UCSD-AML1 (cell line): ENCODE results near the gene ZNF726.
"Not testable (repeated sequence)": the region's sequence is repeated elsewhere in the genome, so short reads cannot be mapped to it uniquely, and the experiment has no call there.

Source experiments
- DNase-seq: peaks from one replicate; lab custom pipeline; 2025; ENCODE audit not compliant: unreplicated experiment; lab: John Stamatoyannopoulos, UW

Gene ZNF726

DNA sequence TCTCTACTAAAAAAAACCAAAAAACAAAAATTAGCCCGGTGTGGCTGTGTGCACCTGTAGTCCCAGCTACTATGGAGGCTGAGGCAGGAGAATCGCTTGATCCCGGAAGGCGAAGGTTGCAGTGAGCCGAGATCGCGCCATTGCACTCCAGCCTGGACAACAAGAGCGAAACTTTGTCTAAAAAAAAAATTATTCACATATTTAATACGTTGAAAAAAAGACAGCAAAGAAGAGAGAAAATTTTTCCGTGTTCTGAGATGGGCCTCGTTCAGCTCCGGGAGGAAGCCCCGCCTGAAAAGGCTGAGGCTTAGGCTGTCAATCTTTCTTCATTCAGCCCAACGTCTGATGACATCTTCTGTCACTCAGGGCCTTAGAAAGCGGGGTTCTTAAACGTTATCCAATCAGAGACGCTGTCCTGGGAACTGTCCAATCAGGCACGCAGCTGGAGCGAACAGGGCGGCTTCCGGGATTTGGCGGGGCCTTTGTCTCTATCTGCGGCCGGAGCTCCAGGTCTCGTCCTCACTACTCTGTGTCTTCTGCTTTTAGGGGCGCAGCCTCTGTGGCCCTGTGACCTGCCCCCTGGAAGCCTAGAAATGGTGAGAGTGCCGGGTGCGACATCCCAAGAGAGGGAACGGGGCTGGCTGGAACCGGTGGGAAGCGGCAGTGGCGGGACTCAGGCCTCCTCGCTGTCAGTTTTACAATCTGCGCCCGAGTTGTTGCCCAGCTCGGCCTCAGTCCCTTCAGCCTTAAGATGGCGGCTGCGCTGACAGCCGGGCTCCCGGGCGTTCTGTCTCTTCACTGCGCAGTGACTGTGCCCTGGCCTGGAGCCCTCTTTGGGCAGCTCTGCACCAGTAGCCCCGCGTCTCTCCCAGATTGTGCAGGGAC lies at the start of gene ZNF726:
ZNF726 (plus strand) TSS at position 485 of the 885 bp plus-strand sequence; CDS start at position 594, 109 bp downstream.
- peak; percentile 62 for DNase-seq

DNA sequence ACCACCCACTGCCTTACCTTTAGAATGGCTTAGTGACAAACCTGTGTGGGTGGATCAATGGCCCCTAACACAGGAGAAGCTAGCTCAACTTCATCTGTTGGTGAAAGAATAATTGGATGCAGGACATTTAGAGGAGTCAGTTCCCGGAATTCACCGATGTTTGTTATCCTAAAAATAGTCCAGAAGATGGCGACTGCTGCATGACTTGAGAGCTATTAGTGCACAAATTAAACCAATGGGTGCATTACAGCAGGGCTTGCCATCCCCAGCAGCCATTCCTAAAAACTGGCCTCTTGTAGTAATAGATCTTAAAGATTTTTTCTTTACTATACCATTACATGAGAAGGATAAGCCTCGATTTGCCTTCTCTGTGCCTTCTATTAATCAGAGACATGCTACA lies 46.8 kb upstream of the ZNF726 start:
- DNase-seq = no peak

DNA sequence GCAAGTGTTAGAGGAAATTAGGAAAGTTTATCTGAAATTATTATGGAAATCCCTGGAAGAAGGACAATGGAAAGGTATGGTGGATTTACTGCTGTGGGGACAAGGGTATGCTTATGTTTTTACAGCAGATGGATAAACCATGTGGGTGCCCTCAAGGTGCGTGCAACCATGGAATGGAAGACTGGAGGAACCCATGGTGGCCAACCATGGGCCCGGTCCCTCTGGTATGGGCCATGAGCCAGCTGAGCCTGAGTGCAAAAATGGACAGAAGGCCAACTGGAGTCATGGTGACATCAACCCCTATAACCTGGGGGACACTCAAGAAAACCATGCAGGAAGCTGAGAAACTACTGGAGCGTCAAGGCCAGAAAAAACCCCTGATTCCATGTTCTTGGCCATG lies 46.1 kb upstream of the ZNF726 start:
- DNase-seq = no peak

DNA sequence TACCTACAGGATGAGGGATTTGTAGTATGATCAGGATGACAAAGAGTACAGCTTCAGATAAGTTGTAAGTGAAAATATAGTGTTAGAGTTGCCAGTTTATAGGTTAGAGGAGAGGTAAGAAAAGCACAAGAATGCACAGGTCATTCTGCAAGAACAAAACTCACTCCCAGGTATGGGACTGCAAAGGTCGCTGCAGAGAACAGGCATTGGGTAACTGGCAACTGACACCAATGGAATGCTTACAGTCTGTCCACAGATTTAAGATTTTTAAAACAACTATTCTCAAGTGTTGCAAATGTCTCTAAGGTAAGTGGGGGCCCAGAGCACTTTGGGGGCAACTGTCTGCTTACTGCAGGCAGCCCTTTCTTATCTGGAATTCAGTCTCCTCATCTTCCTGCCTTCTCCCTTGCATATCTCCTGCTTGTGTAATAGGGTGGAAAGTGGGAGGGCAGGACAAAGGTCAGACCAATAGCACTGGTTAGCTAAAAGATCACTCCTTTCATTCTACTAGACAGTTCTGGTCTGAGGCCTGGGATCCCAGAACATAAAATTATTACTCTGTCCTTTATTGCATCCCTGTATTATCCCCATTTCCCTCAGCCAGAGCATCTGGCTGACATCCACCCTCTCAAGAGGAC lies 42.3 kb upstream of the ZNF726 start:
- DNase-seq = no peak

DNA sequence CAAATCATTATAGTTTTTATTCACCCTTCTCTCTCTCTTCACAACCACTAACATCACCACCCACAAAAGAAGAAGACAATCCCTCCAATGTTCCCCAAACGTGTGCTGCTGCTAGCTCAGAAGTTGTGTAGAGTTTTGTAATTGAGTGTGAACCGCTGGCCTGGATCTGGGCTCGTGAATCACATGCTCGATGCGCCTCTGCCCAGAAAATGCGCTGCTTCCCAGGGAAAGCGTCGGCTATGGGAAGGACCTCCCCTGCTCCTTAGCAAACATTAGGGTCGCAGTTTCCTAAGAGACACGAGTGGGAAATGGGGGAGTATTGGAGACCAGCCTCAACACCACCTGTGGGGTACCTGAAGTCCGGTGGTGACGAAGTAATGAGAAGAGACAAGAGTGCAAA lies 38.4 kb upstream of the ZNF726 start:
- no peak for DNase-seq

DNA sequence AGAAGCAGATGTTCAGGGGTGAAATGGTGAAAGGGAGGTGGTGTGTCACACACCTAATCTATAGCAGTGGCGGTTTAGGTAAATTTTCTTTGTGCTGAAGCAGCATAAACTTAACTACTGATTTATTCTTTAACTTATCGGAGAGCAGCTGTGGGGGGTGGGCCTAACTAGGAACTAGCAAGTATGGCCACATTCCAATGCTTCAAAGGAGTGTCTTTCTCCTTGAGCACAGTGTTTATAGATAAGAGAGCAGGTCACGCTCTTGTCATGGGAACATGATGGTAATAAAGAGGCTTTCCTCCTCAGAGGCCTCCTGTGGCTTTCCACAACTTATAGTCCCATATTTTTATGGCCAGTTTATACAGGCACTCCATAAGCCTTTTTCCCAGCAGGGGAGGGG lies 37.9 kb upstream of the ZNF726 start:
- DNase-seq = not testable (repeated sequence)

DNA sequence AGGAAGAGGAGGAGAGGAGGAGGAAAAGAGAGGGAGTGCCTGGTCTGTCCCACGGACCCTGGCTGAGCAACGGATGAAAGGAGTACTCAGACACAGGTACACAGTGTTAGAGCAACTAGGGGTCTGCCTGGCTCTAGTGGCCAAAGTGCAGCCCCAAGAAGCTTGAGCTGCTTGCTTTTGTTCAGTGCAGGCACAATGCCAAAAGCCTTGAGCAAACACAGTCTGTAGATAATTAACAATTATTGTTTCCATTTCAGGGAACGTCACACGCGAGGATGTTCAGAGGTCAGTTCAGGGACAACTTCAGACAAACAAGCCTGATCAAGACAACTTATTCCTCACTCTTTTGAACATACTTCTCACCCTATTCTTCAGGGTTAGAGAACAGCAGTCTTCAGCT lies 32.2 kb upstream of the ZNF726 start:
- DNase-seq = no peak

DNA sequence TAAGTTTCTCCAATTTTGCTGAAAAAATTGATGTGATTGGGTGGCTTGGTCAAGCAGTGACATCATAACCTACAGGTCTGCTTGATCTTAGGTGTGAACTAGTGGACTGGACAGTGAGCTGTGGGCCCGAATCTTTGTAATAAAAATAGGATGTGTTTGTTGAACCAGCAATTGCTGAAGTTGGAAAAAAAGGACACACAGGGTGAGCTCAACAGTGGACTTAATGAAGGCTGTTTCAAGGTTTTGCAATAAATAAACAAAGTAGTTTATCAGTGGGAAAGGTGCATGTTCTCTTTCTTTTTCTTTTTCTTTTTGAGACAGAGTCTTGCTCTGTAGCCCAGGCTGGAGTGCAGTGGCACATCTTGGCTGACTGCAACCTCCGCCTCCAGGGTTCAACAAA lies 30.3 kb upstream of the ZNF726 start:
- DNase-seq = no peak

DNA sequence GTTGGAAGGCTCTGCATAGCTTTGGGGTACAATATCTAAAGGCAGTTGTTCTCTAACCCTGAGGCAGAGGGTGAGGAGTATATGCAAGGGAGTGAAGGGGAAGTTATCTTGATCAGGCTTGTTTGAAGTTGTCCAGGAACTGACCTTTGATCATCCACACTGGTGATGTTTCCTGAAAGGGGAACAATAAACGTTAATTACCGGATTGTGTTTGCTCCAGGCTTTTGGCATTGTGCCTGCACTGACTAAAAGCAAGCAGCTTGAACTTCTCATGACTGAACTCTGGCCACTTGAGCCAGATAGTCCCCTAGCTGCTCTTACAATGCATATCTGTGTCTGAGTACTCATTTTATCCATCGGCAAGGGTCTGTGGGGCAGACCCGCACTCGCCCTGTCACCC lies 27.0 kb upstream of the ZNF726 start:
- no peak for DNase-seq

DNA sequence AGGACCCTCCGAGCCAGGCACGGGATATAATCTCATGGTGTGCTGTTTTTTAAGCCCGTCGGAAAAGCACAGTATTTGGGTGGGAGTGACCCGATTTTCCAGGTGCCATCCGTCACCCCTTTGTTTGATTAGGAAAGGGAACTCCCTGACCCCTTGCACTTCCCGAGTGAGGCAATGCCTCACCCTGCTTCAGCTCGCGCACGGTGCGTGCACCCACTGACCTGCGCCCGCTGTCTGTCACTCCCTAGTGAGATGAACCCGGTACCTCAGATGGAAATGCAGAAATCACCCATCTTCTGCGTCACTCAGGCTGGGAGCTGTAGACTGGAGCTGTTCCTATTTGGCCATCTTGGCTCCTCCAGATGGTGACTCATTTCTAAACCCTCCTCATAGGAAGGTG lies 18.6 kb upstream of the ZNF726 start:
- not testable (repeated sequence) for DNase-seq

DNA sequence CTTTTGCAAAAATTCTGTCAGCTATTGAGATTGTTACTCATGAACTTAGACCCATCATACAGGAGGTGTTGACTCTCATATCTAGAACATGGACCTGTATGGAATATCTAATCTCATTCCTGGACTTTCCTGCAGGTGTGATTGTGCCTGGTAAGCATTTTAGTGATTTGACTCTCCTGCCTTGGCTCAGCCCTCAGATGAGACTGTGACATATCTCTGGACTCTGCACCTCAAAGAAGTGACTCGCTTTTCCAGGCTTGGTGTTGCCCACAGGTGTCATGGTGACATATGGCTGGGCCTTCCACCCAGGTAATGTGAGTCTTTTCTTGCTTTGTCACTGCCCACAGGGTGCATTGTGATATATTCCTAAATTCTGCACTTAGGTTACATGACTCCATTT lies 17.8 kb upstream of the ZNF726 start:
- DNase-seq = no peak

DNA sequence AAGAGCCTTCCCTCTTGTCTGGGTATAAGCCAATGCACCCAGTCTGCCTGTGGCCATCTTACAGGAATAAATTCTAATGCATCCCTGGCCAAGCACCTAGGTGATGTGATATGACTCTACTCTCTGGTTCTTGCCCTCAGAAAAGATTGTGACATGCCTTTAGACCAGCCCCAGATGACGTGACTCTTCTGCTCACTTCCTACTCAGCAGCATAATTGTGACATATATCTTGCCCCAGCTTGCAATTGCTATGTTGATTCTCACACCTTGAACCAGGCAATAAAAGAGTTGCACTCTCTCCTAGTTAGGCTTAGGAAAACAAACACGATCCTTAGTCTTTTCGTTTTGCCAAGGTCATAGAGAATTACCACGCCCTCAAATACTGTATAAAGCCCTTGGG lies 13.3 kb upstream of the ZNF726 start:
- DNase-seq = no peak

DNA sequence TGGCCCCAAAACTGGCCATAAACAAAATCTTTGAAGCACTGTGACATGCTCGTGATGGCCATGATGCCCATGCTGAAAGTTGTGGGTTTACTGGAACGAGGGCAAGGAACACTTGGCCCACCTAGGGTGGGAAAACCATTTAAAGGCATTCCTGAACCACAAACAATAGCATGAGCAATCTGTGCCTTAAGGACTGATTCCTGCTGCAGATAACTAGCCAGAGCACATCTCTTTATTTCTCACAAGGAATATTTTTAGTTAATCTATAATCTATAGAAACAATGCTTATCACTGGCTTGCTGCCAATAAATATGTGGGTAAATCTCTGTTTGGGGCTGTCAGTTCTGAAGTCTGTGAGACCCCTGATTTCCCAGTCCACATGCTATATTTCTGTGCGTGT lies 10.3 kb upstream of the ZNF726 start:
- no peak for DNase-seq

DNA sequence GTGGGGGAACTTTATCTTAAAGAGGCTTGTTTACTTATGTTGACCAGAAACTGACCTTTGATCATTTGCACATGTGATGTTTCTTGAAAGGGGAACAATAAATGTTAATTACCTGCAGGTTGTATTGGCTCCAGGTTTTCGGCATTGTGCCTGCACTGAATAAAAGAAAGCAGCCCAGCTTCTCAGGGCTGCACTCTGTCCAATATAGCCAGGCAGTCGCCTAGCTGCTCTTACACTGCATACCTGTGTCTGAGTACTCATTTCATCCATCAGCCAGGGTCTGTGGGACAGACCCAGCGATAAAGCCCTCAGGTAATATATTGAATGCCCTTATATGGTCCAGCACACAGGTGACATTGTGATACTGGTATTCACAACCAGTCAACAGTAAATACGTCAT lies 8.9 kb upstream of the ZNF726 start:
- DNase-seq = no peak

DNA sequence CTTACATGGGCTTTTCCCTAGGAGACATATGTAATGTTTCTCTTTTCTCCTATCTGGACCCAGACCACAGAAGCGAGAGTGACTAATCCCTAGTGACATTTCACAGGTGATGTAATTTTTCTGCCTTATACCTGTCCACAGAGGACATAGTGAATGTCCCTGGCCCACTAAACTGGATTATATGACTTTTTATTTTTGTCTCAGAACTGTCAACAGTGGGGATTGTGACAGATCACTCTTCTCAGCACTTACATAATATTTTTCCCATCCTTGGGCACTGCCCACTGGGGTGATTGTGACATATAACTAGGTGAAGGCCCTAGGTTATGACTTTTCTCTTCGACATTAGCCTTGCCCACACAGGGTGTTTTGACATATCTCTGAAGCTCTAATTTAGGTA lies 7.9 kb upstream of the ZNF726 start:
- DNase-seq = no peak

DNA sequence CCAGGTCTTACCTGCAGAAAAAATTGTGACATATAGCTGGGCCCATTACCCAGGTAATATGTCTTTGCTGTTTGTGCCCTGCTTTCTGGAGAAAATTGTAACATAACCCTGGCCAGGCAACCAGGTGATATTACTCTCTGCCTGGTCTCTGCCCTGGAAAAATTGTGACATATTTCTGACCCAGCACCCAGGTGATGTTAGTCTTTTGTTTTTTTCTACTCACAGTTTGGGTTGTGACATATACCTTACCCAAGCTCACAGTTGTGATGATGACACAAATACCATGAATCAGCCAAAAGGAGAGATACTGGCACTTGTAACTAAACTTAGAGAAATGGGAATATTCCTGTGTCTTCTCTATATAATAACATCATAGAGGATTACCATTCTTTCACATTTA lies 6.5 kb upstream of the ZNF726 start:
- DNase-seq = no peak

DNA sequence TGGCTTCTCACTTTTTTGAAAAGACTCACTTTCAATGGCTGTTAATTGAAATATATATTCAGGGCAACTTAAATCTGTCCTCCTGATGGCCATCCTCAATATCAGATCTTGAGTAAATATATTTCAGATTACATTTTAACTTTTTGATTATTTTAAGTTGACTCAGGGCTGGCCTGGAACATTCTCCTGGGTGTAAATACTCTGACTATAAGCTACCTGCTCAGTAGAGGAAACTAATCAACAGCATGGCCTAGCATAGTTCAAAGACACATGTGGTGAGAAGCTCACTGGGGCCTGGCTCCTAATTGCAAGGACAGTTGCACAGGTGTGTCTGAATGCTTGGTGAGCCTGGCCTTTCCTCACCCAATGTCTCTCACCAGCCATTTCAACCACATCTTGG lies 5.5 kb upstream of the ZNF726 start:
- no peak for DNase-seq

DNA sequence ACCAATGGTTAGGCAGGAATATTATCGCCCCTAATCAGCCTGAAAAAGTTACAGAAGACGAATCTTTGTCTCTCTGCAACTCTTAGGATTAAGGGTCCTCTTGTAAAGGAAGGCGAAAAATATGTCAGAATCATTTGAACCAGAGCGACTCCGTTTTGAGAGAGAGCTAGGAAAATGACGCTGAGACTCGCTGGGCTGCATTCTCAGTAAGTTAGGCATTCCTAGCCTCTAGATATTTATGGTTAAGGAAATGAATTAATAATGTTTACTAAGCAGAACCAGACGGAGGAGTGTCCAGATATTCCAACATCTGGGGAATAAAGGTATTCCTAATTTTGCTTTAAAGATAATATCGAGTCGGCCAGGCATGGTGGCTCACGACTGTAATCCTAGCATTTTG lies 755 bp upstream of the ZNF726 start:
- DNase-seq = no peak

DNA sequence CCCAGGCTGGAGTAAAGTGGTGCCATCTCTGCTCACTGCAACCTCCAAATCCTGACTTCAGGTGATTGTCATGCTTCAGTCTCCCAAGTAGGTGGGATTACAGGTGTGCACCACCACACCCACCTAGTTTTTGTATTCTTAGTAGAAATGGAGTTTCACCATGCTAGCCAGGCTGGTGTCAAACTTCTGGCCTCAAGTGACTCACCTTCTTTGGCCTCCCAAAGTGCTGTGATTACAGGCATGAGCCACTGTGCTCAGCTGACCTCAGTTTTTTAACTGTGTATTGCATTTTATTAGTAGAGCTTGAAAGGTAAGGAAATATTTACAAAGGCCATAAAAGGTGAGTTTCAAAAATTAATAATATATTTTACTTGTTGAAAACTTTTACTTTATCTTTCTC lies 2.3 kb downstream of the ZNF726 start:
- DNase-seq = no peak

DNA sequence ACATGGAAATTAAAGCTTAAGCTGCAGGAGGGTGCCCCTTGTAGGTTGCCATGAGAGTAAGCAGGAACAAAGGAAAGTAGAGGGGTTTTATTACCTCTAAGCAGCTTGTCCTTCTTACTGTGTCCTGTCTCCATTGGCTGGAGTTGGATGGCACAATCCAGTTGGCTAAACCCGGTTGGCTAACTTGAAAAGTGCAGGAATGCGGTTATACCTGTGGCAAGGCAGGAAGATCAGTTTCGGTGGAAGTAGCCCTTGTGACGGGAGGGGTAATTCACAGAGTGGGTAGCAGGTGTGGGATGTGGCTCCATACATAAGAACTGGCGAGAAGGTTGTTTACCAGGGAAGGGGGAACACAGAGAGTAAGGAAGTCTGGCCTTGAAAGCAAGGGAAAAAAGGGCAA lies 3.2 kb downstream of the ZNF726 start:
- no peak for DNase-seq

DNA sequence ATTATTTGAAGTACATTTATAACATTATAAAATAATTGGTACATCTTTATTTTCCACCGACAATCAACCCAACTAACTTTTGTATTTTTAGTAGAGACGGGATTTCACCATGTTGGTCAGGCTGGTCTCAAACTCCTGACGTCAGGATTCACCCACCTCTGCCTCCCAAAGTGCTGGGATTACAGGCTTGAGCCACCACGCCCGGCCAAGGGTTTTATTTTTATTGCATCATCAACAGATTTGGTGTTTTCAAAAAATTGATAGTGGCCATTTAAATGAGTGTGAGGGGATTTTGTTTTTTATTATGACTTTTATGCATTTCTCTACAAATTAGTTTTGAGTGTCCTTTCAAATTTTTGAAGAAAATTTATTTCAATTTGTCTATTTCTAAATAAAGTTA lies 10.6 kb downstream of the ZNF726 start:
- no peak for DNase-seq

DNA sequence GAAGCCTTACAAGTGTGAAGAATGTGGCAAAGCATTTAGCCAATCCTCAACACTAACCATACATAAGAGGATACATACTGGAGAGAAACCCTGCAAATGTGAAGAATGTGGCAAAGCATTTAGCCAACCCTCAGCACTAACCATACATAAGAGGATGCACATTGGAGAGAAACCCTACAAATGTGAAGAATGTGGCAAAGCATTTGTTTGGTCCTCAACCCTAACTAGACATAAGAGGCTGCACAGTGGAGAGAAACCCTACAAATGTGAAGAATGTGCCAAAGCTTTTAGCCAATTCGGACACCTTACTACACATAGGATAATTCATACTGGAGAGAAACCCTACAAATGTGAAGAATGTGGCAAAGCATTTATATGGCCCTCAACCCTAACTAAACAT lies 18.2 kb downstream of the ZNF726 start:
- DNase-seq = no peak

DNA sequence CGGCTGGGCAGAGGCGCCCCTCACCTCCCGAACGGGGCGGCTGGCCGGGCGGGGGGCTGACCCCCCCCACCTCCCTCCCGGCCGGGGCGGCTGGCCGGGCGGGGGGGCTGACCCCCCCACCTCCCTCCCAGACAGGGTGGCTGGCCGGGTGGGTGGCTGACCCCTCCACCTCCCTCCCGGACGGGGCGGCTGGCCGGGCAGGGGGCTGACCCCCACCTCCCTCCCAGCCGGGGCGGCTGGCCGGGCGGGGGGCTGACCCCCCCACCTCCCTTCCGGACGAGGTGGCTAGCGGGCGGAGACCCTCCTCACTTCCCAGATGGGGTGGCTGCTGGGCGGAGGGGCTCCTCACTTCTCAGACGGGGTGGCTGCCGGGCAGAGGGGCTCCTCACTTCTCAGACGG lies 22.3 kb downstream of the ZNF726 start:
- not testable (repeated sequence) for DNase-seq
